ENCODE data around the gene CBR1.
A peak's percentile ranks its signal among the peaks of the same experiment; 100 is the strongest.

CBR1 gene

DNA sequence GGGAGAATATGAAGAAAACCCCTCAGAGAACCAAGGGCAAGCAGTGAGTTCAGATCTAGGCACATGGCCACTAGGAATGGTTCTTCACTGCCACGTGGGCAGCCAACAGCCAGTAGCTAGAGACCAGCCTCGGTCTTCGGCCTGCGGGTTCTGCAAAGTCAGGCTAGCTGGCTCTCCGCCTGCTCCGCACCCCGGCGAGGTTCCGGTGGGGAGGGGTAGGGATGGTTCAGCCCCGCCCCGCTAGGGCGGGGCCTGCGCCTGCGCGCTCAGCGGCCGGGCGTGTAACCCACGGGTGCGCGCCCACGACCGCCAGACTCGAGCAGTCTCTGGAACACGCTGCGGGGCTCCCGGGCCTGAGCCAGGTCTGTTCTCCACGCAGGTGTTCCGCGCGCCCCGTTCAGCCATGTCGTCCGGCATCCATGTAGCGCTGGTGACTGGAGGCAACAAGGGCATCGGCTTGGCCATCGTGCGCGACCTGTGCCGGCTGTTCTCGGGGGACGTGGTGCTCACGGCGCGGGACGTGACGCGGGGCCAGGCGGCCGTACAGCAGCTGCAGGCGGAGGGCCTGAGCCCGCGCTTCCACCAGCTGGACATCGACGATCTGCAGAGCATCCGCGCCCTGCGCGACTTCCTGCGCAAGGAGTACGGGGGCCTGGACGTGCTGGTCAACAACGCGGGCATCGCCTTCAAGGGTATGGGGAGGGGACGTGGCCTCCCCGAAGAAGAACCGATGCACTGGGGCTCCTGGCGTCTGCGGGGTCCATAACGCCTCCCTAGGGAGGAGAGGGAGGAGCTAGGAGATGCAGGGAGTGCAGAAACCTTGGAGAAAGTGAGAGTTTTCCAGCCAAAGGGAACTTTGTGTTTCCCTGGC, at the start of gene CBR1:
CBR1 (plus strand) TSS at position 312 of the 871 bp plus-strand sequence; CDS start at position 404, 92 bp downstream.
- peak; percentile 96 for DNase-seq

DNA sequence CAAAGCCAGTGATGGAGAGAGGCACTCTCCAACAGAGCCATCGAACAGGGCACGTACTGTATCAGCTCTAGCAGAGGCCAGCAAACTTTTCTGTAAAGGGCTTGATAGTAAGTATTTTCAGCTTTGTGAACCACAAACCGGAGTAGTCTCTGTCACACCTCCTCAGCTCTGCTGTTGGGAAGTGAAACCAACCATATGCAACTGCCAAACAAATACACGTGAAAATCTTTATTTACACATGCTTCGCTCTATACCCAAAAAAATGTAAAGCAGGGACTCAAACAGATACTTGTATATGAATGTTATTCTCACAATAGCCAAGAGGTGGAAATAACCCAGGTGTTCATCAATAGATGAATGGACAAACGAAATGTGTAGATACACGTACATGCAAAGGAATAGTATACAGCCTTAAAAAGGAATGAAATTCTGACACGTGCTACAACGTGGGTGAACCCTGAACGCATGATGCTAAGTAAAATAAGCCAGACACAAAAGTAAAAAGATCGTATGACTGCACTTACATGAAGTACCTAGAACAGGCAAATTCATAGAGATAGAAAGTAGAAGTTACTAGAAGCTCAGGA, 48.5 kb upstream of the CBR1 start:
- DNase-seq = no peak

- no peak for DNase-seq
Measured at GRCh38 chr21:36022427-36023091, 47.3 kb upstream of the CBR1 start.

GRCh38 chr21:36023092-36023480, 46.7 kb upstream of the CBR1 start:
- no peak for DNase-seq

GRCh38 chr21:36024782-36025181, 45.0 kb upstream of the CBR1 start:
- DNase-seq = no peak

DNA sequence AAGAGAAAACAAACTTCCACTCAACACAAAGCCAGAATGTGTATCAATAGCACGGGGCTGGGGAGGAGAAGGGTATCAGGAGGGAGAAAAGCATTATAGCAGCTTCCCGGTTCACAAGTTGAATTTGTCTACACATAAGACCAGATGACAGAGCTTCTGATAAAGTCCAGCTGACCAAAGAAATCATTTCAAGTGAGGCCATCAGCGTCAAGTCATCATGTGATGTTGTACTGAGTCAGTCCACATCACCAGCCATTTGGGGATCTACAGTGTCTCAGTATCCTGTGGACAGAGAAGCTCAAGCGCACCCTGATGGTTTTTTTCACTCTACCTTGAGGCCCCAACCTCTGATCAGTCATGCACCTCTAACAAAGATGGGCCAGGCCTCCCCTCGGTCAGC, 42.5 kb upstream of the CBR1 start:
- no peak for DNase-seq

DNA sequence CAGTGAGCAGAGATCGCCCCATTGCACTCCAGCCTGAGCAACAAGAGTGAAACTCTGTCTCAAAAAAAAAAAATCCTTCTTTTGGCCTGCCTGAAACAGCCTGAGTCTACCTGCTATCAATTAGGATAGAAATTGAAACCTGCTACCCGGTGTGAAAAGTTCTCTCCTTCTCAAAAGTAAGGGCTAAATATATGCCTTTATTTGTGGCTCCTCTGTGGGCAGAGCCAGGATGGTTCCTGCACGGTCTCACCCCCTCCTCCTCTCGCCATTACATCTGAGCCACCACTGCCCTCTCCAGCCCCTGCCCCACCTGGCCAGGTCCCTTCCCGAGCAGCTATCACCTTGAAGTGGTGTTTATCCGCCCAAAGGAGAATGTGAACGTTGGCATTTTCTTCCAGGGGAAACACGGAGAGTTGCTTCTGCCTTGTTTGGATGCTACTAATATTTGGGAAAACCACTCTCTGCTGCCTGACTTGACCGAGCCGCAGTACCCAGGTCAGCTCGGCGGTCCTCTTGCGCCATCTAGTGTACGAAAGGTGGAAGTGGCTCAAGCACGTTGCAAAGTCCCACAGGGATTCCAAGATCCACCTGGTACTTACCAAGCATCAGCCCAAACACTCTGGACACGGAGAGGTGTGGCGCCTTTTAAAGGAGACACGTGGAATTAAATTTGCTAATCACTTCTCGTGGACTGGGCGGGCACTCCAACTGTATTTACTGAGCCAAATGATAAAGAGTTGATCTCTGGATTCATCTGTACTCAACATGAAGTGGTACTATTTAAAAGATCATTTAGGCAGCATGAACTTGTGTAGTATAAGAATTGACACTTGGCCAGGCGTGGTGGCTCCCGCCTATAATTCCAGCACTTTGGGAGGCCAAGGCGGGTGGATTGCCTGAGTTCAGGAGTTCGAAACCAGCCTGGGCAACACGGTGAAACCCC, 41.4 kb upstream of the CBR1 start:
- peak; percentile 74 for DNase-seq

GRCh38 chr21:36029309-36029708, 40.5 kb upstream of the CBR1 start:
- DNase-seq = no peak

GRCh38 chr21:36030581-36031189, 39.1 kb upstream of the CBR1 start:
- no peak for DNase-seq

GRCh38 chr21:36032647-36033406, 37.0 kb upstream of the CBR1 start:
- DNase-seq = no peak

- no peak for DNase-seq
Measured at GRCh38 chr21:36034211-36034913, 35.5 kb upstream of the CBR1 start.

GRCh38 chr21:36035381-36035791, 34.4 kb upstream of the CBR1 start:
- DNase-seq = no peak

- DNase-seq = no peak
Measured at GRCh38 chr21:36038701-36039497, 30.9 kb upstream of the CBR1 start.

DNA sequence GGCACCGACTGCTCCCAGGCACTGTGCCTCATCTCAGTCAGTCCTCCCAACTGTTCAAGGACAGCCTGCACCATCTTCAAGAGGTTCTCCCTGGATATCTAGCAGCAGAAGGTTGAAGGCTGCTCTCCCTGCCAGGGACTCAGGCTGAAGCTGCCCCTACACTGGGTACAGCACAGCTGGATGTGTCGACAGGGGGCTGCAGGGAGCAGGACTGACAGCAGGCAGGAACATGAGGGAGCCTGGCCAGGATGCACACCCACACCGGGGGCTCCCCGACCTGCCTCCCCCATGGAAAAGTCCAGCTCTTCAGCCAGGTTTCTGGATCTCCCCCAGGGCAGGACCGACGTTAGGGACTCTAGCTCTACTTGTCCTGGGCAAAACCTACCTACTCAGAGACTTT, 30.0 kb upstream of the CBR1 start:
- no peak for DNase-seq

DNA sequence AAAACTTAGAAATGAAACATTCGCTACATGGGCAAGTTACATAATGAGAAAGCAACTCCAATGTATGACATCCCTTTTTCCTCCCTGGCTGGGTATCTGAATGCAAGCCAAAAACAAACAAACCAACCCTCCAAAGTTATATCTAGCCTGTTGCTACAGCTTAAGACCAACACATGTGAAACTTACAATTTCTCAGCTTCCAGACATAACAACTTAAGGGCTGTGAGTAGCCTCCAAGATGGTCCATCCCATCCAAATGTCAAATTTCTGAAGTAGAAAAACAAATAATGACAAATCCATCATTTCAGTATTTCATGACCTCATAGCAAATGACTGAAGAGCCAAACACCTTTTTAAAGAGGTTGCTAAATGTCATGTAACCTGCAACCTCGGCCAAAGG, 29.4 kb upstream of the CBR1 start:
- no peak for DNase-seq

GRCh38 chr21:36041910-36042309, 27.9 kb upstream of the CBR1 start:
- no peak for DNase-seq

- DNase-seq = no peak
Measured at GRCh38 chr21:36044056-36044455, 25.8 kb upstream of the CBR1 start.

- DNase-seq = no peak
Measured at GRCh38 chr21:36045993-36046392, 23.8 kb upstream of the CBR1 start.

DNA sequence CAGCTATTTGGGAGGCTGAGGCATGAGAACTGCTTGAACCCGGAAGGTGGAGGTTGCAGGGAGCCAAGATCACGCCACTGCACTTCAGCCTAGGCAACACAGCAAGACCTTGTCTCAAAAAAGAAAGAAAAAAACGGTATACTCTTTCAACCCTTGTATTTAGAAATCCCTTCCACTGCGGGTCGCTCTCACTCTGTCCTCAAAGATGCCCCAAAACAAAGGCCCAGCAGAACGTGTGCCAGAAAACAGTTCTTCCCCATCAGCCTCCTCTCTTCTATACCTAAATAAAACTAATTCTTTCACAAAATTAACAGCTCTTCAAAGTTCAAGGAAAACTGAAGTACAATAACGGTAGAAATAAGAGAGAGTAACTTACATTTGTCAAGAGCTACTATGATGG, 22.7 kb upstream of the CBR1 start:
- no peak for DNase-seq

DNA sequence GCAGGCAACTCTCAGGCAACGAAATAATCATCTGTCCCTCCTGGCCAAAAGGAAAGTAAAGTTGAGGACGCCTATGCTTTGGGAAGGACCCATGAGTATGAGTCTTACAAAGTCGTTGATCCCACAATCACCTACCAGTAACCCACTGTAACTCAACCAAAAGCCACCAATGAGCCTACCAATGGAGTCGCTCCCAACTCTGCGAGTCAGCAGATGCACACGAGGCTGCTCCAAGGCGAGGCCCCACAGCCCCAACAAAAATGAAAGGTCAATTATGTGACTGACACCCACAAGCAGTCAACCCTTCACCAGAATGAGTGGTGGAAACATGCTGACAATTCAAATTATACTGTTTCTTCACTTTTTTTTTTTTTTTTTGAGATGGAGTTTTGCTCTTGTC, 21.5 kb upstream of the CBR1 start:
- no peak for DNase-seq
